PC-3 (cell line): Measurements from ENCODE around the gene PIGT. TPM values are rescaled to one million over a fixed set of nuclear protein-coding genes. Genes with fewer than 3 reads are reported as not detected.
A peak's percentile ranks its signal among the peaks of the same experiment; 100 is the strongest.

Experiments used
- ATAC-seq: fragments of 200-7000 bp; cut with Tn5 transposase; 2 replicates; pipeline ENCODE4 v1.9.1; 2020; ENCODE audit warnings: mild to moderate bottlenecking, moderate library complexity
- BruUV-seq: library from RNA; stranded (reverse); fragments of 400-500 nt; replicated peaks from 2 replicates; lab custom pipeline; 2021; lab: Mats Ljungman, UMichigan
- CTCF ChIA-PET: fragments of 300-600 bp; sonication (Branson Sonifier 250); formaldehyde crosslinking; loops from one replicate; lab custom pipeline; 2022; ENCODE audit warnings: antibody characterized with exemption; lab: Charles Lee
- POLR2A ChIA-PET: fragments of 300-600 bp; sonication (Branson Sonifier 250); formaldehyde crosslinking; loops from one replicate; lab custom pipeline; 2022; ENCODE audit warnings: antibody characterized with exemption; ENCODE audit not compliant: unreplicated experiment; lab: Charles Lee
- DNase-seq: peaks from one replicate; pipeline ENCODE4 v3.0.0-alpha.2; 2015
- H2AFZ ChIP-seq: fragments of 300-600 bp; sonication (generic); 2 replicates; pipeline ENCODE4 v1.6.0; 2016; ENCODE audit warnings: antibody characterized with exemption, low read length
- H3F3A ChIP-seq: fragments of 300-600 bp; sonication (generic); one replicate; pipeline ENCODE4 v1.6.0; 2017; ENCODE audit warnings: antibody characterized with exemption, low read length, control low read depth, mild to moderate bottlenecking; ENCODE audit not compliant: unreplicated experiment
- H3K27ac ChIP-seq: fragments of 300-600 bp; sonication (generic); 2 replicates; pipeline ENCODE4 v1.5.1; 2016; ENCODE audit warnings: mild to moderate bottlenecking, low read length
- H3K27me3 ChIP-seq: fragments of 300-600 bp; sonication (generic); 2 replicates; pipeline ENCODE4 v1.6.1; 2016; ENCODE audit warnings: low read length, mixed read lengths
- H3K36me3 ChIP-seq: fragments of 300-600 bp; sonication (generic); 2 replicates; pipeline ENCODE4 v1.6.1; 2016; ENCODE audit warnings: low read depth, mixed run types, low read length, mixed read lengths
- H3K4me1 ChIP-seq: fragments of 300-600 bp; sonication (generic); 2 replicates; pipeline ENCODE4 v1.5.1; 2016; ENCODE audit warnings: low read length; ENCODE audit not compliant: insufficient read depth
- H3K4me2 ChIP-seq: fragments of 300-600 bp; sonication (generic); 2 replicates; pipeline ENCODE4 v1.6.0; 2016; ENCODE audit warnings: low read length
- H3K4me3 ChIP-seq: fragments of 300-600 bp; sonication (generic); 2 replicates; pipeline ENCODE4 v1.5.1; 2016; ENCODE audit warnings: mild to moderate bottlenecking, low read length, mixed read lengths
- H3K79me2 ChIP-seq: fragments of 300-600 bp; sonication (generic); 2 replicates; pipeline ENCODE4 v1.6.1; 2017; ENCODE audit warnings: low read length, mixed read lengths
- H3K9ac ChIP-seq: fragments of 300-600 bp; sonication (generic); 2 replicates; pipeline ENCODE4 v1.6.0; 2016; ENCODE audit warnings: mild to moderate bottlenecking, low read length
- H3K9me2 ChIP-seq: fragments of 300-600 bp; sonication (generic); replicated peaks from 2 replicates; pipeline ENCODE4 v1.6.1; 2016; ENCODE audit warnings: mixed run types, low read length, mixed read lengths
- H3K9me3 ChIP-seq: fragments of 300-600 bp; sonication (generic); 2 replicates; pipeline ENCODE4 v1.6.1; 2016; ENCODE audit warnings: low read length, mixed read lengths
- H4K20me1 ChIP-seq: fragments of 300-600 bp; sonication (generic); 2 replicates; pipeline ENCODE4 v1.6.1; 2016; ENCODE audit warnings: low read length, mixed read lengths
- EZH2 ChIP-seq: fragments of 300-600 bp; sonication (generic); IDR thresholded peaks from one replicate; pipeline ENCODE4 v1.6.1; 2017; ENCODE audit warnings: antibody characterized with exemption, mild to moderate bottlenecking, low read length; ENCODE audit not compliant: unreplicated experiment
- EZH2phosphoT487 ChIP-seq: fragments of 300-600 bp; sonication (generic); IDR thresholded peaks from 2 replicates; pipeline ENCODE4 v1.6.1; 2018; ENCODE audit warnings: mild to moderate bottlenecking, antibody characterized with exemption, low read length, borderline replicate concordance
- intact Hi-C: fragments of 100-400 bp; cut with micrococcal nuclease; formaldehyde crosslinking; loops from 2 replicates; pipeline ENCODE4 v1.9.0; 2023
- total RNA-seq: library from RNA; depleted of rRNA; stranded (reverse); fragments of >200 nt; gene quantifications from 2 replicates; pipeline ENCODE4 v1.2.3, GENCODE V29; 2014
- TF ChIP-seq, protein P1 (sequence below): fragments of 300-600 bp; sonication (generic); conservative IDR thresholded peaks from 2 replicates; pipeline ENCODE4 v1.5.1; 2017; ENCODE audit warnings: antibody characterized with exemption, low read depth, mild to moderate bottlenecking, low read length

Gene PIGT
- total RNA-seq, 1 experiment from 2014 or later, result 129 TPM

DNA sequence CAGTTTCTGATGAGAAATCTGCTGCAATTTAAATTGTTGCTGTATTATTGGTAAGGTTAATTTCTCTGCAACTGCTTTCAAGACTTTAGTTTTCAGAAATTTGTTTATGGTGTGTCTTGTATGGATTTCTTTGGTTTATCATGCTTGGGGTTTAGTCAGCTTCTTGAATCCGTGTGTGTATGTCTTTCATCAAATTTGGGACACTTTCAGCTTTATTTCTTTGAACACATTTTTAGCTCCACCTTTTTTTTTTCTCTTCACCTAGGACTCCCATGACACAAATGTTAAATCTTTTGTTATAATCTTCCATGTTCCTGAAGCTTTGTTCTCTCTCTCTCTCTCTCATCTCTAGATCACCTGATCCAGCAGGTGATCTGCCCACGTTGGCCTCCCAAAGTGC, 24.4 kb upstream of the PIGT start:
- Histone ChIP-seq H3K9me2 (no peaks in the 10 kb centered on the region), H3F3A (no peaks in the 10 kb centered on the region), H3K27me3 (no peaks in the 10 kb centered on the region), H3K36me3 (no peaks in the 10 kb centered on the region), H3K9me3 (no peaks in the 10 kb centered on the region), H3K4me3 (no peak overlapping the region), H3K27ac (no peak overlapping the region), H3K9ac (no peak overlapping the region), H4K20me1 (no peaks in the 10 kb centered on the region), H3K4me2 (no peak overlapping the region), H3K79me2 (no peaks in the 10 kb centered on the region), H2AFZ (no peak overlapping the region), H3K4me1 (peaks cover 8% of the 10 kb centered on the region)
- no peak for DNase-seq
- no TSS peak for BruUV-seq
- no peak for ATAC-seq
- POLR2A ChIA-PET, result no interaction called here
- CTCF ChIA-PET, result no interaction called here
- TF ChIP-seq, protein P1, sequence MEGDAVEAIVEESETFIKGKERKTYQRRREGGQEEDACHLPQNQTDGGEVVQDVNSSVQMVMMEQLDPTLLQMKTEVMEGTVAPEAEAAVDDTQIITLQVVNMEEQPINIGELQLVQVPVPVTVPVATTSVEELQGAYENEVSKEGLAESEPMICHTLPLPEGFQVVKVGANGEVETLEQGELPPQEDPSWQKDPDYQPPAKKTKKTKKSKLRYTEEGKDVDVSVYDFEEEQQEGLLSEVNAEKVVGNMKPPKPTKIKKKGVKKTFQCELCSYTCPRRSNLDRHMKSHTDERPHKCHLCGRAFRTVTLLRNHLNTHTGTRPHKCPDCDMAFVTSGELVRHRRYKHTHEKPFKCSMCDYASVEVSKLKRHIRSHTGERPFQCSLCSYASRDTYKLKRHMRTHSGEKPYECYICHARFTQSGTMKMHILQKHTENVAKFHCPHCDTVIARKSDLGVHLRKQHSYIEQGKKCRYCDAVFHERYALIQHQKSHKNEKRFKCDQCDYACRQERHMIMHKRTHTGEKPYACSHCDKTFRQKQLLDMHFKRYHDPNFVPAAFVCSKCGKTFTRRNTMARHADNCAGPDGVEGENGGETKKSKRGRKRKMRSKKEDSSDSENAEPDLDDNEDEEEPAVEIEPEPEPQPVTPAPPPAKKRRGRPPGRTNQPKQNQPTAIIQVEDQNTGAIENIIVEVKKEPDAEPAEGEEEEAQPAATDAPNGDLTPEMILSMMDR, result no peak
- TF ChIP-seq EZH2, result no peak
- TF ChIP-seq EZH2phosphoT487, result no peak
- intact Hi-C loops, result no loop called here

DNA sequence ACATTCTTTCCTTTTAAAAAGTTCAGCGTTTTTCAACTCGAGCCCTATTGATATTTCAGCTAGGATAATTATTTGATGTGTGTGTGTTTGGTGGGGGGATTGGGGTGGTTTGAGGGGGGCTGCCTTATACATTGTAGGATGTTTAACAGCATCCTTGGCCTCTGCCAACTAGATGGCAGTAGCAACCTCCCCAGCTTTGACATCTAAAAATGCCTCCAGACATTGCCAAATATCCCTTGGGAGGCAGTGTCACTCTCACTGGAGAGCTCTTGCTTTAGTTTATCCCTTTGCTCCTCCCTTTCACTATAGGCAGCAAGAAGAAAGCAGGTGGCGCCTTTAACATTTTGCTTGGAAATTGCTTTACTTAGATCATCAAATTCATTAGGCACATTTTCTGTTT, 23.2 kb upstream of the PIGT start:
- H3K27ac ChIP-seq, result no peak overlapping the region
- no peaks in the 10 kb centered on the region for H3K79me2 ChIP-seq
- intact Hi-C loops, result loop anchor here (1.0 kb wide), 1 partner anchor 45 kb away; no protein-coding TSS in a partner anchor
- no peaks in the 10 kb centered on the region for H3K27me3 ChIP-seq
- TF ChIP-seq, protein P1, result peak; percentile 57
- no peak for TF ChIP-seq EZH2phosphoT487
- H3K9ac ChIP-seq, result no peak overlapping the region
- ChIA-PET POLR2A (interaction anchor here (0.6 to 0.7 kb wide), 2 partner anchors 47 to 54 kb away, joined by 3 to 31 read pairs; no protein-coding TSS in a partner anchor), CTCF (interaction anchor here (0.6 to 1.5 kb wide), 6 partner anchors 18 to 378 kb away, joined by 3 to 25 read pairs (median 5); partner anchors contain the start of gene SYS1)
- no peaks in the 10 kb centered on the region for H3K36me3 ChIP-seq
- peak; percentile 82 for ATAC-seq
- H3K4me2 ChIP-seq, result no peak overlapping the region
- peak; percentile 46 for DNase-seq
- no peak overlapping the region for H3K4me3 ChIP-seq
- no peaks in the 10 kb centered on the region for H3K9me2 ChIP-seq
- H3F3A ChIP-seq, result no peaks in the 10 kb centered on the region
- H2AFZ ChIP-seq, result no peak overlapping the region
- peaks cover 8% of the 10 kb centered on the region for H3K4me1 ChIP-seq
- no TSS peak for BruUV-seq
- H3K9me3 ChIP-seq, result no peaks in the 10 kb centered on the region
- no peaks in the 10 kb centered on the region for H4K20me1 ChIP-seq

DNA sequence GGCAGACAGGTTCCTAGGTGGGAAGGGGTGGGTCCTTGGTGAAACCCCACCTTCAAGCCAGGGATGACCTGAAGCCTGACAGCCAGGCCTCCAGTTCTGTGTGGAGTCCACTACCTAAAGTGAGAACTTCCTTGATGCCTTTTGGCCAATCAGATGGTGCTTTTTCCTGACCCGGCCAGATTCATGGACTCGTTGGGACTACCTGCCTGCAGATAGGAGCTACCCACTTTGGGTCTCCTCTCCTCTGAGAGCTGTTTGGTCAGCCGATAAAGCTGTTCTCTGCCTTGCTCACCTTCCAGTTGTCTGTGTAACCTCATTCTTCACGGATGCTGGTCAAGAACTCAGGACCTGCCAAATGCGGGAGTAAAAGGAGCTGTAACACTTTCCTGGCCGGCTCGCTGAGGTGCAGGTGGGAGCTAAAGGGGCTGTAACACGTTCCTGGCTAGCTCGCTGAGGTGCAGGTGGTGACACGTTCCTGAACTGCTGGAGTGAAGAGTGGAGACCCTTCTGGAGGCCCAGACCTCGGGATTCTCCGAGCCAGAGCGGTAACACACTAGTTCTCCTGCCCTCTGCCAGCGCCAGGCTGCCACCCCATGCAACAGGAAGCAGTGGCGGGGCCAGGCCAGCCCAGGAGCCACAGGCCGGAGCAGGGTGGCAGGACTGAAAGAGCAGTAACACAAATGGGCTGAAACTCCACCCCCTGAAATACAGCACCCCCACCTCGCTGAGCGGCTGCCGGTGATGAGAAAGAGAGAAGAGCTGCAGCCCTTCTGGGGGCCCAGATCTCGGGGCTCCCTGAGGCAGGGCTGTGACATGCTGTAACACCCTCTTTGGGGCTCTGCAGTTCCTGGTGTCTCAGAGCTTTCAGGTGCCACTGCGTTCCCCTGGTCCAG, 21.5 kb upstream of the PIGT start:
- CTCF ChIA-PET, result no interaction called here
- POLR2A ChIA-PET, result no interaction called here

More for the DNA sequence above, 21.5 kb upstream of the PIGT start:
- DNase-seq (no peak), ATAC-seq (no peak)
- TF ChIP-seq EZH2phosphoT487 (no peak), EZH2 (no peak)
- TF ChIP-seq, protein P1, result no peak
- Histone ChIP-seq H3K79me2 (no peaks in the 10 kb centered on the region), H3K9ac (no peak overlapping the region), H3K4me2 (no peak overlapping the region), H4K20me1 (no peaks in the 10 kb centered on the region), H3F3A (no peaks in the 10 kb centered on the region), H3K4me3 (no peak overlapping the region), H3K27ac (no peak overlapping the region), H3K27me3 (no peaks in the 10 kb centered on the region), H3K9me2 (no peaks in the 10 kb centered on the region), H3K36me3 (peaks cover 2% of the 10 kb centered on the region; the same call in 1 of the 2 replicates), H3K9me3 (peaks cover 9% of the 10 kb centered on the region), H3K4me1 (no peaks in the 10 kb centered on the region), H2AFZ (no peak overlapping the region)
- intact Hi-C loops, result no loop called here
- BruUV-seq, result no TSS peak
